Brain microvascular endothelial cell (primary cell): ENCODE data around the gene PHACTR2.

Source experiments
- DNase-seq: peaks from one replicate; pipeline ENCODE4 v3.0.0-alpha.2; 2020
- H3K27ac ChIP-seq: fragments of 250-450 bp; sonication (Bioruptor Pico); 2 replicates; pipeline ENCODE4 v1.5.1; 2020; ENCODE audit warnings: mild to moderate bottlenecking, moderate library complexity
- H3K27me3 ChIP-seq: fragments of 250-450 bp; sonication (Bioruptor Pico); replicated peaks from 2 replicates; pipeline ENCODE4 v1.5.1; 2020; ENCODE audit warnings: mild to moderate bottlenecking
- H3K36me3 ChIP-seq: fragments of 250-450 bp; sonication (Bioruptor Pico); replicated peaks from 2 replicates; pipeline ENCODE4 v1.5.1; 2020; ENCODE audit warnings: mild to moderate bottlenecking
- H3K4me3 ChIP-seq: 2 replicates; pipeline ENCODE4 v1.5.1; 2011; ENCODE audit warnings: low read depth, mild to moderate bottlenecking, control low read depth, low read length, moderate library complexity
- CTCF ChIP-seq: IDR thresholded peaks from 2 replicates; pipeline ENCODE4 v1.5.1; 2011; ENCODE audit warnings: low read depth, mild to moderate bottlenecking, moderate library complexity, low read length, control low read depth, inconsistent platforms; ENCODE audit errors: missing control alignments
- in situ Hi-C: cut with HindIII; loops from 2 replicates; pipeline ENCODE4 v1.10.0; 2017; ENCODE audit warnings: low sequenced_read_pairs, low pct_ligation_motif_present

PHACTR2 gene

DNA sequence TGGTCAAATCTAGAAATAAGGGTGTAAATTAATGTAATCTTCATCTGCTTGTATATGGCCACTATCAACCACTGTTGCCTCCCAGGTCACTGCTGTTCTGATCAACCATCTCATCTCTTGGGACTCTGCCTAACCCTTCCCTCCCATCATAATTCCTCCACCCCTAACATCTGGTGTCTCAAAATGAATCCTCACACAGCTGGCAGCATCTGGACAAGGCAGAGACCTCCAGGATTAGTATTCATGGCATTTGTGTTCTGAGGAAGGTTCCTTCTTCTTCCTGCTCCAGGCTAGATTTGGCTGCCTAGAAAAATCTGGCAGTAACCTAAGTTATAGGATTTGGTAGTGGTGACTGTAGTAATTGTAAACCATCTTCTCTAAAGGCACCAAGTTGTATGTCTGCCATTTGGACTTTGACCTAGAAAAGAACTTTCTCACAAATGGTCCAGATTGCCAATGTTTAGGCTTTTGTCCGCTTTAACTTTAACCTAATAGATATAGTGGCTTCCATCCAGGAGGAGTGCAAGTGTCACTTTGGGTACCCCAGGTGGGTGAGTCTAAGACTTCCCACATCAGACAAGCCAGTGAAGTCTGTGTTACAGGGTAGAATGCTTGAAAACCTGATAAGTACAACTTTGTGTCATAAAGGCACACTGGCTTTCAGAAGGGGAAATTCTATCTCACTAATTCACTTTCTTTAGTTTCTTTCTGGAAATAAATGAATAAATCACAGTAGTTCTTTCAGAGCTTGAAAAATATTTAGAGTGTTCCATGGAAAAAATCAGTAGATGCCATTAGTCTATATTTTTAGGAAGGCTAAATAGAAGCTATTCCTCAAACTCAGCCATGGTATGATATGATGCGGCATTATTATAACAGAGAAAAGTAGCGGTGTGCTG is 3.0 kb upstream of the PHACTR2 start:
- Histone ChIP-seq H3K27ac (no peak overlapping the region), H3K4me3 (no peak overlapping the region), H3K36me3 (no peaks in the 10 kb centered on the region), H3K27me3 (no peaks in the 10 kb centered on the region)
- DNase-seq, result no peak
- no peak for TF ChIP-seq CTCF
- in situ Hi-C loops, result no loop called here

DNA sequence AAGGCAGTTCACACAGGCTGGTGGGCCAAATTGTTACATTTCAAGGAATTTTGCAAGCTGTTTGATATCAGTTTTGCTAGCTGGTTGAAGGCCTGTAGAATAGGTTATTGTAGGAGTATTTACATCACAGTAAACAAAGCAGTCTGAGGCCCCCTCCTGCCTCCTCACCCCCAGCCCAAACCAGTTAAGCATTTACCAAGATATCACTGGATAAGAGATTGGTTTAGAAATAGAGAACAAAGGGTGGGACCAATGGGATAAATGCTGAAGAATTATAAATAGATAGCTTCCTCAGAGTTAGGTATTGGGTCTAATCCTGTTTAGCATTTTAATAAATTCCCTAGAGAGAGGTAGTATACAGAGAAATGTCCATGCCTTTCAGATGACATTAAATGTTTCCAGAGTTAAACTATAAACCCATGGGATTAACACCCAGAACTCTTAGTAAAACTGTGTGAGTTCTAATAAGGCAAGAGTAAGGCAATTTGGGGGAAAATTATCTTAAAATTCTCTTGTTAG is 2.3 kb upstream of the PHACTR2 start:
- Histone ChIP-seq H3K27ac (no peak overlapping the region), H3K36me3 (no peaks in the 10 kb centered on the region), H3K27me3 (no peaks in the 10 kb centered on the region), H3K4me3 (no peak overlapping the region)
- DNase-seq, result no peak
- TF ChIP-seq CTCF, result no peak
- in situ Hi-C loops, result no loop called here

GRCh38 chr6:143675946-143676345 is 1.8 kb upstream of the PHACTR2 start:
- Histone ChIP-seq H3K4me3 (no peak overlapping the region), H3K36me3 (no peaks in the 10 kb centered on the region), H3K27ac (no peak overlapping the region), H3K27me3 (no peaks in the 10 kb centered on the region)
- no peak for DNase-seq
- TF ChIP-seq CTCF, result no peak
- in situ Hi-C loops, result no loop called here

- Histone ChIP-seq H3K27me3 (no peaks in the 10 kb centered on the region), H3K27ac (no peak overlapping the region), H3K36me3 (no peaks in the 10 kb centered on the region), H3K4me3 (no peak overlapping the region)
- no peak for DNase-seq
- in situ Hi-C loops, result no loop called here
- no peak for TF ChIP-seq CTCF
Measured at GRCh38 chr6:143676437-143677045, 1.2 kb upstream of the PHACTR2 start.

DNA sequence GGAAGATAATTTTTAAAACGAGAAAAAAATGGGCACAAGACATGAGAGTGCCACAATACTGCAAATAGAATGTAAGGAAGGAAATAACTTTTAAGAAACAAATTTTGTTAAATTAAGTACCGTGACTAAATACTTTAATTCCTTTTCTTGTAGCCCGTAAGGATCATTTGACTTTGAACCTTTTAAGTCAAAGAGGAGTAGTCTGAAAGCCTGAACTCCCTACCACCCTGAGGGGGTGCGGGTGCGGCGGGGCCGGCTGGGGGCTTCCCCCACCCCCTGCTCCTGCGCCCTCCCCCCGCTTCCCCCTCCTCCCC is 231 bp upstream of the PHACTR2 start:
- no peak for DNase-seq
- Histone ChIP-seq H3K27me3 (no peaks in the 10 kb centered on the region), H3K27ac (no peak overlapping the region), H3K36me3 (no peaks in the 10 kb centered on the region), H3K4me3 (peak overlapping the region; percentile 68)
- in situ Hi-C loops, result no loop called here
- no peak for TF ChIP-seq CTCF
